Endodermal cell (in vitro differentiated cells): ENCODE data around the gene HES1. TPM values are rescaled to one million over a fixed set of nuclear protein-coding genes. Genes with fewer than 3 reads are reported as not detected.
"Not testable (repeated sequence)": the region's sequence is repeated elsewhere in the genome, so short reads cannot be mapped to it uniquely, and the experiment has no call there.

Source experiments
- DNase-seq: peaks from one replicate; pipeline ENCODE4 v3.0.0-alpha.2; 2017
- H3K27ac ChIP-seq: 2 replicates; pipeline ENCODE4 v1.5.1; 2013; ENCODE audit warnings: mild to moderate bottlenecking, low read depth, low read length, moderate library complexity
- H3K27me3 ChIP-seq: 2 replicates; pipeline ENCODE4 v1.6.1; 2013; ENCODE audit warnings: mild to moderate bottlenecking, low read length, moderate library complexity; ENCODE audit not compliant: insufficient read depth, control insufficient read depth, poor library complexity, severe bottlenecking
- H3K36me3 ChIP-seq: 2 replicates; pipeline ENCODE4 v1.7.0; 2013; ENCODE audit warnings: mild to moderate bottlenecking, low read length, moderate library complexity; ENCODE audit not compliant: control insufficient read depth, insufficient read depth
- H3K4me1 ChIP-seq: one replicate; pipeline ENCODE4 v1.7.0; 2013; ENCODE audit warnings: low read length; ENCODE audit not compliant: control insufficient read depth, insufficient read depth
- H3K4me3 ChIP-seq: 2 replicates; pipeline ENCODE4 v1.5.1; 2013; ENCODE audit warnings: mild to moderate bottlenecking, low read length, moderate library complexity
- H3K9ac ChIP-seq: 2 replicates; pipeline ENCODE4 v1.6.1; 2013; ENCODE audit warnings: mild to moderate bottlenecking, low read length, moderate library complexity; ENCODE audit not compliant: poor library complexity, severe bottlenecking; ENCODE audit errors: extremely low read depth
- H3K9me3 ChIP-seq: 2 replicates; pipeline ENCODE4 v1.6.1; 2013; ENCODE audit warnings: mild to moderate bottlenecking, low read length, moderate library complexity; ENCODE audit not compliant: control insufficient read depth
- H3K27ac Mint-ChIP-seq: 2 replicates; pipeline ENCODE4 v1.8.0; 2020; ENCODE audit warnings: mixed read lengths
- H3K27me3 Mint-ChIP-seq: 2 replicates; pipeline ENCODE4 v1.8.0; 2021; ENCODE audit warnings: mild to moderate bottlenecking, mixed read lengths; ENCODE audit not compliant: insufficient read depth
- H3K36me3 Mint-ChIP-seq: 2 replicates; pipeline ENCODE4 v1.8.0; 2020; ENCODE audit warnings: low read depth, mixed read lengths
- H3K4me1 Mint-ChIP-seq: 2 replicates; pipeline ENCODE4 v1.8.0; 2020; ENCODE audit warnings: mixed read lengths
- H3K4me3 Mint-ChIP-seq: 2 replicates; pipeline ENCODE4 v1.8.0; 2020; ENCODE audit warnings: mild to moderate bottlenecking, moderate library complexity, mixed read lengths
- H3K9me3 Mint-ChIP-seq: 2 replicates; pipeline ENCODE4 v1.8.0; 2020; ENCODE audit warnings: mild to moderate bottlenecking, mixed read lengths
- WGBS, 2 experiments: methylation state at CpG; one replicate each; pipeline versions ENCODE4 v1.1.5 to v1.1.7; 2013; ENCODE audit warnings: missing lambda C conversion rate in 2 of 2, mixed read lengths in 1 of 2; ENCODE audit not compliant: insufficient coverage in 1 of 2, insufficient read length in 1 of 2; 5-methylcytosine and 5-hydroxymethylcytosine counted together
- total RNA-seq, 2 donors: library from RNA; stranded (reverse); fragmentation: NEBNext Ultra II Directional in 1 of 2; extraction: Animal tissue kit (Norgen Biotek cat#: 25700) in 1 of 2; gene quantifications; 2 replicates in 1 of 2; 3 replicates in 1 of 2; pipeline ENCODE4 v1.2.1, GENCODE V29; 2021
- TF ChIP-seq, protein P1 (sequence below): fragments of 200-600 bp; sonication (generic); conservative IDR thresholded peaks from 2 replicates; pipeline ENCODE4 v1.5.0; 2021; ENCODE audit warnings: antibody characterized with exemption, mild to moderate bottlenecking

HES1 gene
- total RNA-seq, 2 donors from 2014 or later, result 2.1 to 17.5 TPM

DNA sequence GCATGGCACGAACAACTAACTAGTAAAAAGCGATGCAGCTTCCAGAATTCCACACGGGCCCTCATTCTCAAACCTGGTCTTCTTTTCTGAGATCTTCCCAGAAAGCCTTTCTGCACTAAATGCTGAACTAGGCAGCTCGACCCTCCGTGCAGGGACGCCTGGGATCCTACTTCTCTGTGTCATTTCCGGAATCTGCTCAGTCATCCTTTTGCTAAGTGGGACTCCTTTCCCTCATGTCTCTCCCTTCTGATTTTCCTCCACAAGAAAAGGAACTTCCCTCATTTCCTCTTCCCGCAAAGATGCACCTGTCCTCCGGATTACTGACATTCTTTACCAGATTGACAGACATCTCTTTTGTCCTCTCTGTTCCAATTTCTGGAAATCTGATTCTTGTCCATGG is 9.2 kb upstream of the HES1 start:
- WGBS, 2 experiments, result 89 to 92% methylated on average over 9 of the region's 9 CpGs

GRCh38 chr3:194128202-194128918 is 7.6 kb upstream of the HES1 start:
- WGBS, 2 experiments, result 91 to 97% methylated on average over 9 to 12 of the region's 12 CpGs
- H3K4me1 Mint-ChIP-seq, result peaks cover 38% of the 10 kb centered on the region
- H3K9me3 Mint-ChIP-seq, result no peaks in the 10 kb centered on the region
- TF ChIP-seq, protein P1, sequence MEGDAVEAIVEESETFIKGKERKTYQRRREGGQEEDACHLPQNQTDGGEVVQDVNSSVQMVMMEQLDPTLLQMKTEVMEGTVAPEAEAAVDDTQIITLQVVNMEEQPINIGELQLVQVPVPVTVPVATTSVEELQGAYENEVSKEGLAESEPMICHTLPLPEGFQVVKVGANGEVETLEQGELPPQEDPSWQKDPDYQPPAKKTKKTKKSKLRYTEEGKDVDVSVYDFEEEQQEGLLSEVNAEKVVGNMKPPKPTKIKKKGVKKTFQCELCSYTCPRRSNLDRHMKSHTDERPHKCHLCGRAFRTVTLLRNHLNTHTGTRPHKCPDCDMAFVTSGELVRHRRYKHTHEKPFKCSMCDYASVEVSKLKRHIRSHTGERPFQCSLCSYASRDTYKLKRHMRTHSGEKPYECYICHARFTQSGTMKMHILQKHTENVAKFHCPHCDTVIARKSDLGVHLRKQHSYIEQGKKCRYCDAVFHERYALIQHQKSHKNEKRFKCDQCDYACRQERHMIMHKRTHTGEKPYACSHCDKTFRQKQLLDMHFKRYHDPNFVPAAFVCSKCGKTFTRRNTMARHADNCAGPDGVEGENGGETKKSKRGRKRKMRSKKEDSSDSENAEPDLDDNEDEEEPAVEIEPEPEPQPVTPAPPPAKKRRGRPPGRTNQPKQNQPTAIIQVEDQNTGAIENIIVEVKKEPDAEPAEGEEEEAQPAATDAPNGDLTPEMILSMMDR, result no peak
- Histone ChIP-seq H3K4me1 (peaks cover 7% of the 10 kb centered on the region), H3K27me3 (peaks cover 7% of the 10 kb centered on the region), H3K36me3 (no peaks in the 10 kb centered on the region), H3K9me3 (no peaks in the 10 kb centered on the region), H3K27ac (no peak overlapping the region), H3K9ac (no peak overlapping the region), H3K4me3 (no peak overlapping the region)
- peaks cover 26% of the 10 kb centered on the region for H3K27me3 Mint-ChIP-seq
- no peaks in the 10 kb centered on the region for H3K36me3 Mint-ChIP-seq
- H3K27ac Mint-ChIP-seq, result no peak overlapping the region
- DNase-seq, result no peak
- no peak overlapping the region for H3K4me3 Mint-ChIP-seq

More for the DNA sequence above, 9.2 kb upstream of the HES1 start:
- Histone ChIP-seq H3K36me3 (no peaks in the 10 kb centered on the region), H3K9ac (no peak overlapping the region), H3K27me3 (peaks cover 5% of the 10 kb centered on the region), H3K4me1 (peaks cover 7% of the 10 kb centered on the region), H3K4me3 (no peak overlapping the region), H3K9me3 (no peaks in the 10 kb centered on the region), H3K27ac (no peak overlapping the region)
- TF ChIP-seq, protein P1, result no peak
- no peak for DNase-seq
- Mint-ChIP-seq H3K27me3 (peaks cover 20% of the 10 kb centered on the region), H3K27ac (no peak overlapping the region), H3K4me1 (peaks cover 22% of the 10 kb centered on the region), H3K9me3 (no peaks in the 10 kb centered on the region), H3K4me3 (no peak overlapping the region), H3K36me3 (no peaks in the 10 kb centered on the region)

DNA sequence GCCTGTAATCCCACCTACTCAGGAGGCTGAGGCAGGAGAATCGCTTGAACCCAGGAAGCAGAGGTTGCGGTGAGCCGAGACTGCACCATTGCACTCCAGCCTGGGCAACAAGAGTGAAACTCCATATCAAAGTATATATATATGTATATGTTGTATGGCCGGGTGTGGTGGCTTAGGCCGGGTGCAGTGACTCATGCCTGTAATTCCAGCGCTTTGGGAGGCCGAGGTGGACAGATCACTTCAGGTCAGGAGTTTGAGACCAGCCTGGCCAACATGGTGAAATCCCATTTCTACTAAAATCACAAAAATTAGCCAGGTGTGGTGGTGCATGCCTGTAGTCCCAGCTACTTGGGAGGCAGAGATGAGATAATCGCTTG is 7.0 kb upstream of the HES1 start:
- Mint-ChIP-seq H3K4me1 (peaks cover 42% of the 10 kb centered on the region), H3K27me3 (peaks cover 26% of the 10 kb centered on the region)
- 91 to 96% methylated on average over 6 to 7 of the region's 8 CpGs for WGBS, 2 experiments
- H3K36me3 ChIP-seq, H3K4me3 ChIP-seq, H3K36me3 Mint-ChIP-seq, H3K4me1 ChIP-seq, DNase-seq, H3K27ac ChIP-seq, H3K27me3 ChIP-seq, H3K9ac ChIP-seq, H3K27ac Mint-ChIP-seq, H3K9me3 Mint-ChIP-seq, H3K4me3 Mint-ChIP-seq, H3K9me3 ChIP-seq: not testable (repeated sequence)
